NCI-H345 treated with DMSO at 0.1 percent for 48 hours (cell line): ENCODE results near the gene BPI.
"Not testable (repeated sequence)": the region's sequence is repeated elsewhere in the genome, so short reads cannot be mapped to it uniquely, and the experiment has no call there.

Experiments used
- DNase-seq: peaks from one replicate; lab custom pipeline; 2025; ENCODE audit not compliant: unreplicated experiment; lab: John Stamatoyannopoulos, UW

The BPI gene

GRCh38 chr20:38302786-38303185 lies 1.2 kb upstream of the BPI start:
- no peak for DNase-seq

- DNase-seq: no peak
These were observed 990 bp downstream of the BPI start for GRCh38 chr20:38304845-38305447.

- DNase-seq: no peak
These were observed 1.6 kb downstream of the BPI start for GRCh38 chr20:38305541-38305940.

- no peak for DNase-seq
These were observed 2.4 kb downstream of the BPI start for GRCh38 chr20:38306379-38306778.

GRCh38 chr20:38307371-38308046 lies 3.6 kb downstream of the BPI start:
- DNase-seq: no peak

GRCh38 chr20:38308047-38308438 lies 4.1 kb downstream of the BPI start:
- DNase-seq: no peak

- no peak for DNase-seq
These were observed 4.5 kb downstream of the BPI start for GRCh38 chr20:38308447-38308846.

GRCh38 chr20:38311091-38311490 lies 7.1 kb downstream of the BPI start:
- DNase-seq: no peak

- DNase-seq: no peak
These were observed 7.5 kb downstream of the BPI start for GRCh38 chr20:38311491-38311890.

- no peak for DNase-seq
These were observed 9.7 kb downstream of the BPI start for GRCh38 chr20:38313676-38314075.

- not testable (repeated sequence) for DNase-seq
These were observed 10.4 kb downstream of the BPI start for GRCh38 chr20:38314350-38314749.

GRCh38 chr20:38315290-38315966 lies 11.5 kb downstream of the BPI start:
- DNase-seq: no peak

- DNase-seq: no peak
These were observed 12.4 kb downstream of the BPI start for GRCh38 chr20:38316341-38316740.

- DNase-seq: no peak
These were observed 13.5 kb downstream of the BPI start for GRCh38 chr20:38317422-38317821.

GRCh38 chr20:38320221-38320620 lies 16.3 kb downstream of the BPI start:
- DNase-seq: no peak

- DNase-seq: no peak
These were observed 18.1 kb downstream of the BPI start for GRCh38 chr20:38321959-38322598.

- no peak for DNase-seq
These were observed 20.2 kb downstream of the BPI start for GRCh38 chr20:38324159-38324558.

- DNase-seq: no peak
These were observed 21.2 kb downstream of the BPI start for GRCh38 chr20:38325167-38325566.

- no peak for DNase-seq
These were observed 21.9 kb downstream of the BPI start for GRCh38 chr20:38325905-38326304.

GRCh38 chr20:38326309-38326708 lies 22.4 kb downstream of the BPI start:
- DNase-seq: no peak

GRCh38 chr20:38330638-38331037 lies 26.7 kb downstream of the BPI start:
- DNase-seq: no peak

GRCh38 chr20:38331245-38331644 lies 27.3 kb downstream of the BPI start:
- DNase-seq: no peak
